ENCODE results near the gene POLG2. TPM values are rescaled to one million over a fixed set of nuclear protein-coding genes. Genes with fewer than 3 reads are reported as not detected.
A peak's percentile ranks its signal among the peaks of the same experiment; 100 is the strongest.

Gene POLG2
- polyA plus RNA-seq, 1 donor (not counting 4 experiments of a cell fraction or from before 2014, with no cell fraction given): 14.0 TPM

GRCh38 chr17:64491034-64491860 is 5.6 kb downstream of the POLG2 start:
- Histone ChIP-seq H3K9ac (ENCODE audit: control insufficient read depth, extremely low read depth, insufficient read depth, low read length) (no peak overlapping the region), H3K4me1 (ENCODE audit: control insufficient read depth, extremely low read depth, insufficient read depth, low read length) (peaks cover 15% of the 10 kb centered on the region)
- TF ChIP-seq CTCF (optimal IDR thresholded peaks at IDR 0.05 in 1 of 3, IDR thresholded peaks at IDR 0.05 in 1 of 3, conservative IDR thresholded peaks at IDR 0.05 in 1 of 3; ENCODE audit: extremely low read depth in 1 of 3, insufficient read depth in 2 of 3, low read length in 3 of 3) (peak; percentile 57 to 78 (median 63)), EZH2 (IDR thresholded peaks at IDR 0.05; ENCODE audit: low read length) (no peak)

GRCh38 chr17:64488301-64488700 is 8.6 kb downstream of the POLG2 start:
- Histone ChIP-seq H3K9ac (ENCODE audit: control insufficient read depth, extremely low read depth, insufficient read depth, low read length) (no peak overlapping the region), H4K20me1 (ENCODE audit: control insufficient read depth, extremely low read depth, insufficient read depth, low read length) (no peaks in the 10 kb centered on the region), H2AFZ (ENCODE audit: control insufficient read depth, low read length) (no peak overlapping the region), H3K79me2 (ENCODE audit: control insufficient read depth, insufficient read depth, low read length) (peaks cover 6% of the 10 kb centered on the region), H3K4me1 (ENCODE audit: control insufficient read depth, extremely low read depth, insufficient read depth, low read length) (peaks cover 5% of the 10 kb centered on the region), H3K4me3 (ENCODE audit: control insufficient read depth in 2 of 3, extremely low read depth in 1 of 3, insufficient read depth in 2 of 3, low read depth in 1 of 3, low read length in 3 of 3) (no peak overlapping the region), H3K9me3 (ENCODE audit: control insufficient read depth, low read depth, low read length) (no peaks in the 10 kb centered on the region), H3K9me1 (ENCODE audit: control insufficient read depth, extremely low read depth, insufficient read depth, low read length) (no peaks in the 10 kb centered on the region), H3K4me2 (ENCODE audit: control insufficient read depth, extremely low read depth, insufficient read depth, low read depth, low read length) (no peak overlapping the region), H3K27me3 (ENCODE audit: control insufficient read depth, extremely low read depth, insufficient read depth, low read length) (no peaks in the 10 kb centered on the region), H3K36me3 (ENCODE audit: control insufficient read depth in 2 of 2, extremely low read depth in 1 of 2, insufficient read depth in 2 of 2, low read length in 2 of 2) (peaks cover 11 to 38% of the 10 kb centered on the region in 2 experiments), H3K27ac (ENCODE audit: control insufficient read depth, insufficient read depth, low read length) (no peak overlapping the region)
- TF ChIP-seq EZH2 (IDR thresholded peaks at IDR 0.05; ENCODE audit: low read length) (no peak), CTCF (optimal IDR thresholded peaks at IDR 0.05 in 1 of 3, IDR thresholded peaks at IDR 0.05 in 1 of 3, conservative IDR thresholded peaks at IDR 0.05 in 1 of 3; ENCODE audit: extremely low read depth in 1 of 3, insufficient read depth in 2 of 3, low read length in 3 of 3) (no peak)
- dilution Hi-C loops (cut with MboI; ENCODE audit: extremely low pct_ligation_motif_present, low sequenced_read_pairs): loop anchor here (10.0 kb wide), 1 partner anchor 164 kb away; no protein-coding TSS in a partner anchor
- FAIRE-seq: no peak
- no peak for DNase-seq (ENCODE audit: low read depth, low spot score)

More at GRCh38 chr17:64491034-64491860, 5.6 kb downstream of the POLG2 start:
- H3K4me2 ChIP-seq (ENCODE audit: control insufficient read depth, extremely low read depth, insufficient read depth, low read depth, low read length): no peak overlapping the region
- H2AFZ ChIP-seq (ENCODE audit: control insufficient read depth, low read length): no peak overlapping the region
- H3K27ac ChIP-seq (ENCODE audit: control insufficient read depth, insufficient read depth, low read length): no peak overlapping the region
- no peaks in the 10 kb centered on the region for H3K9me3 ChIP-seq (ENCODE audit: control insufficient read depth, low read depth, low read length)
- no peaks in the 10 kb centered on the region for H4K20me1 ChIP-seq (ENCODE audit: control insufficient read depth, extremely low read depth, insufficient read depth, low read length)
- dilution Hi-C loops (cut with MboI; ENCODE audit: extremely low pct_ligation_motif_present, low sequenced_read_pairs): no loop called here
- DNase-seq (ENCODE audit: low read depth, low spot score) (no peak), FAIRE-seq (no peak)
- H3K27me3 ChIP-seq (ENCODE audit: control insufficient read depth, extremely low read depth, insufficient read depth, low read length): no peaks in the 10 kb centered on the region
- peaks cover 25% of the 10 kb centered on the region for H3K79me2 ChIP-seq (ENCODE audit: control insufficient read depth, insufficient read depth, low read length)
- H3K9me1 ChIP-seq (ENCODE audit: control insufficient read depth, extremely low read depth, insufficient read depth, low read length): no peaks in the 10 kb centered on the region
- H3K36me3 ChIP-seq (ENCODE audit: control insufficient read depth in 2 of 2, extremely low read depth in 1 of 2, insufficient read depth in 2 of 2, low read length in 2 of 2): peaks cover 5 to 25% of the 10 kb centered on the region in 2 experiments
- no peak overlapping the region for H3K4me3 ChIP-seq (ENCODE audit: control insufficient read depth in 2 of 3, extremely low read depth in 1 of 3, insufficient read depth in 2 of 3, low read depth in 1 of 3, low read length in 3 of 3)

Measured in keratinocyte (primary cell).